ENCODE measurements around the gene PTGR1. TPM values are rescaled to one million over a fixed set of nuclear protein-coding genes. Genes with fewer than 3 reads are reported as not detected.

PTGR1 gene
- total RNA-seq, 1 donor from 2014 or later: 67.9 TPM

GRCh38 chr9:111644195-111644772, 44.8 kb upstream of the PTGR1 start:
- Histone ChIP-seq H3K27me3 (ENCODE audit: control insufficient read depth, insufficient read depth, low read length) (no peaks in the 10 kb centered on the region), H3K36me3 (ENCODE audit: control insufficient read depth, insufficient read depth, low read length) (peaks cover 10% of the 10 kb centered on the region), H3K4me3 (ENCODE audit: low read depth, low read length) (no peak overlapping the region)
- TF ChIP-seq CTCF (IDR thresholded peaks at IDR 0.05; ENCODE audit: insufficient read depth, low read length, severe bottlenecking): no peak
- DNase-seq (ENCODE audit: low read depth) (no peak), FAIRE-seq (no peak)

GRCh38 chr9:111637421-111637950, 38.0 kb upstream of the PTGR1 start:
- FAIRE-seq (no peak), DNase-seq (ENCODE audit: low read depth) (no peak)
- no peaks in the 10 kb centered on the region for H3K36me3 ChIP-seq (ENCODE audit: control insufficient read depth, insufficient read depth, low read length)
- no peaks in the 10 kb centered on the region for H3K27me3 ChIP-seq (ENCODE audit: control insufficient read depth, insufficient read depth, low read length)
- H3K4me3 ChIP-seq (ENCODE audit: low read depth, low read length): no peak overlapping the region
- no peak for TF ChIP-seq CTCF (IDR thresholded peaks at IDR 0.05; ENCODE audit: insufficient read depth, low read length, severe bottlenecking)

GRCh38 chr9:111634860-111635259, 35.4 kb upstream of the PTGR1 start:
- TF ChIP-seq CTCF (IDR thresholded peaks at IDR 0.05; ENCODE audit: insufficient read depth, low read length, severe bottlenecking): no peak
- Histone ChIP-seq H3K27me3 (ENCODE audit: control insufficient read depth, insufficient read depth, low read length) (no peaks in the 10 kb centered on the region), H3K36me3 (ENCODE audit: control insufficient read depth, insufficient read depth, low read length) (no peaks in the 10 kb centered on the region), H3K4me3 (ENCODE audit: low read depth, low read length) (no peak overlapping the region)
- FAIRE-seq (no peak), DNase-seq (ENCODE audit: low read depth) (no peak)

- FAIRE-seq: no peak
- Histone ChIP-seq H3K27me3 (ENCODE audit: control insufficient read depth, insufficient read depth, low read length) (no peaks in the 10 kb centered on the region), H3K4me3 (ENCODE audit: low read depth, low read length) (no peak overlapping the region), H3K36me3 (ENCODE audit: control insufficient read depth, insufficient read depth, low read length) (no peaks in the 10 kb centered on the region)
- no peak for DNase-seq (ENCODE audit: low read depth)
- no peak for TF ChIP-seq CTCF (IDR thresholded peaks at IDR 0.05; ENCODE audit: insufficient read depth, low read length, severe bottlenecking)
These were observed 33.9 kb upstream of the PTGR1 start for GRCh38 chr9:111633389-111633736.

- DNase-seq (ENCODE audit: low read depth) (no peak), FAIRE-seq (no peak)
- Histone ChIP-seq H3K36me3 (ENCODE audit: control insufficient read depth, insufficient read depth, low read length) (no peaks in the 10 kb centered on the region), H3K27me3 (ENCODE audit: control insufficient read depth, insufficient read depth, low read length) (no peaks in the 10 kb centered on the region), H3K4me3 (ENCODE audit: low read depth, low read length) (peak overlapping the region; percentile 94)
- TF ChIP-seq CTCF (IDR thresholded peaks at IDR 0.05; ENCODE audit: insufficient read depth, low read length, severe bottlenecking): no peak
These were observed 33.4 kb upstream of the PTGR1 start for GRCh38 chr9:111632695-111633388.

All from bronchial epithelial cell (primary cell).